ENCODE data around the gene PROB1. TPM values are rescaled to one million over a fixed set of nuclear protein-coding genes. Genes with fewer than 3 reads are reported as not detected.
"Not testable (repeated sequence)": the region's sequence is repeated elsewhere in the genome, so short reads cannot be mapped to it uniquely, and the experiment has no call there.

Gene PROB1
- total RNA-seq, 1 donor, result 0.99 TPM

GRCh38 chr5:139388198-139388821 is 6.6 kb downstream of the PROB1 start:
- peak; percentile 51 for DNase-seq (ENCODE audit: low read depth)
- no peak for TF ChIP-seq CTCF (IDR thresholded peaks at IDR 0.05; ENCODE audit: insufficient read depth, low read length)
- no peak overlapping the region for H3K4me3 ChIP-seq (ENCODE audit: low read depth, low read length)

GRCh38 chr5:139387611-139388197 is 7.2 kb downstream of the PROB1 start:
- no peak for TF ChIP-seq CTCF (IDR thresholded peaks at IDR 0.05; ENCODE audit: insufficient read depth, low read length)
- H3K4me3 ChIP-seq (ENCODE audit: low read depth, low read length), result no peak overlapping the region
- DNase-seq (ENCODE audit: low read depth), result no peak

GRCh38 chr5:139386956-139387355 is 7.9 kb downstream of the PROB1 start:
- not testable (repeated sequence) for H3K4me3 ChIP-seq (ENCODE audit: low read depth, low read length); DNase-seq (ENCODE audit: low read depth)

DNA sequence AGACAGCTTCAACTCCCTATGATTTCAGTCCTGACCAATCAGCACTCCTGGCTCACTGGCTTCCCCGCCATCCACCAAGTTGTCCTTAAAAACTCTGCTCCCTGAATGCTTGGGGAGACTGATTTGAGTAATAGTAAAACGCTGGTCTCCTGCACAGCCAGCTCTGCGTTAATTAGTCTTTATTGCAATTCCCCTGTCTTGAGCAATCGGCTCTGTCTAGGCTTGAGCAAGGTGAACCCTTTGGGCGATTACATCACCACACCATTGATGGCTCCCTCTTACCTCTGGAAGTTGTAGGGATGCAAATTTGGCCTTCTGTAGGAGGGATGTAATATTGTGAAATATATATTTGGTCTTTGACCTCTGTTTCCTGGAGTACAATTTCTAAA is 8.9 kb downstream of the PROB1 start:
- TF ChIP-seq CTCF (IDR thresholded peaks at IDR 0.05; ENCODE audit: insufficient read depth, low read length), result no peak
- no peak for DNase-seq (ENCODE audit: low read depth)
- no peak overlapping the region for H3K4me3 ChIP-seq (ENCODE audit: low read depth, low read length)

DNA sequence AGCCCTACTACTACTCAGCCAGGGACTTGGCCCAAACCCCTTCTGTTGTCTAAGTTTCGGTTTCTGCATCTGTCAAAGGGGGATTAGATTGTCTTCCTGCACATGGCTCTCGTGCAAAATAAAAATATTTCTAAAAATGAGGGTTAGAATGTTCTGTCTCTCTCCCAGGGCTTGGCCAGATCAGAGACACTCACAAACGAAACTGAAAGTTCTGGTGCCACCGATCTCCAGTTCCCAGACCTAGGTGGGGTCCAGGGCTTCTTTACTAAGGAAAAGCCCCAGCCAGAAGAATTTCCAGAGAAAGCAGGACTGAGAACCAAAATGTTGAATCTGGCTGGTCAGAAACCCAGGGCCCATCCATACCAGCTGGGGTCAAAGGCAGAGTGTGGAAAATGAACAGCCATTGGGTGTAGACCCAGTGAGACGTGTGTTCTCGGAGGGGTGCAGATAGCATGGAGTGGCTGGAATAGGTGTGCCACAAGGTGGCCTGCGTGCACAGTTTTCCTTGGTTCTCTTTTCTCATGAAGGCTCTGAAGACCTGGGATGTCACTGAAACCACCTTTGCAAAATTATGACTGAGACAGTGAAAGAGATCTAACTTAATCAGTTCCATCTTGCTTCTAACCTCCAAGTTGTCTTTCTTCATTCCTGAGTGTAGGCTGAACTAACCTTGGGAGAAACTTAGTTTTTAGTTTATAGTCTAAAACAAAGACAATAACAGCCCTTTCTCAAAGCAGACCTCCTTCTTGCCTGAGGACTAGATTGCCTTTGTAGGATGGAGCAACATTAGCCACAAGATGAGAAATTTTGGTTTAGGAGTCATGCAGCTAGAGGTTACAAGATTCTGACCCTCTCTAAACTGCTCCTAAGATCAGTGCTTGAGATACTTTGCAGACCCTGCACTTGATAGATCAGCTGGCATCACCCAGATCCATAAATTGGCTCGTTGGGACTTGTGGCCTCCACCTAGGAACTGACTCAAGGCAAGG is 9.5 kb downstream of the PROB1 start:
- DNase-seq (ENCODE audit: low read depth), result peak; percentile 54
- H3K4me3 ChIP-seq (ENCODE audit: low read depth, low read length), result peak overlapping the region; percentile 47
- TF ChIP-seq CTCF (IDR thresholded peaks at IDR 0.05; ENCODE audit: insufficient read depth, low read length), result peak; percentile 7

GRCh38 chr5:139384591-139385051 is 10.3 kb downstream of the PROB1 start:
- no peak overlapping the region for H3K4me3 ChIP-seq (ENCODE audit: low read depth, low read length)
- no peak for DNase-seq (ENCODE audit: low read depth)
- TF ChIP-seq CTCF (IDR thresholded peaks at IDR 0.05; ENCODE audit: insufficient read depth, low read length), result no peak

Measured in fibroblast of the aortic adventitia (primary cell).